Measurements from ENCODE around the gene TTYH1.
"Not testable (repeated sequence)": the region's sequence is repeated elsewhere in the genome, so short reads cannot be mapped to it uniquely, and the experiment has no call there.

The TTYH1 gene

DNA sequence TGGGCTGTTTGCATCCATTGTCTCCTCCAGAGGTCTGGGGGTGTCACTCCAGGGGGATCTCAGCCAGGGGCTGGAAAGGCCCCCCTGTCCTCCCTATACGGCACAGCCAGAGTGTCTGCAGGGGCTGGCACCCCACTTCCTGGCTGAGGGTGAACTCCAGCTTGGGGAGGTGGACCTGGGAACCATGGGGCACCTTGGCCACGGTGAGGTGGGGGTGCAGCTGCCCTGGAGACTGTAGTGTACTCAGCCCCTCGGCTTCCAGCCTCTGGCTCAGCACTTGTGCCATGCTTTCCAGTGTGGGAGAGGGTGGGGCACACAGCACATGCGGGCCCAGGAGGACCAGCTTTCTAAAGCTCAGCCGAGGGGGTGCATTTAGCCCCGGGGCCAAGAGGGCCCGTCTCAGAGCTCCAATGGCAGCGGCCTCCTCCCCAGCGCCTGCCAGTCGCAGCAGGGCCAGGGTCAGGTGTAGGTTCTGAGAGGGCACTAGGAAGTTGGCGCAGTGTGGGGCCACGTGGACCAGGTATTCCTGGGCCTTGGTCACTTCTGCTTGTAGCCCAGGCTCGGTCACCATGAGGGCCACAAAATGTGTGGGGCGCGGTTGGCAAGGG is 46.9 kb downstream of the TTYH1 start:
- peak overlapping the region; percentile 58; the same call in 1 of the 2 replicates for H3K4me3 ChIP-seq (ENCODE audit: low read length)
- TF ChIP-seq ZNF274 (IDR thresholded peaks at IDR 0.05; ENCODE audit: low read depth, low read length) = no peak

GRCh38 chr19:54462655-54463530 is 47.6 kb downstream of the TTYH1 start:
- peak overlapping the region; percentile 58; the same call in 1 of the 2 replicates for H3K4me3 ChIP-seq (ENCODE audit: low read length)
- no peak for TF ChIP-seq ZNF274 (IDR thresholded peaks at IDR 0.05; ENCODE audit: low read depth, low read length)

GRCh38 chr19:54463531-54464043 is 48.3 kb downstream of the TTYH1 start, which contains the start of gene LENG9:
TSS of gene LENG9 (minus strand) at chr19:54463778. CDS start at chr19:54463526, 252 bp downstream.
- no peak for TF ChIP-seq ZNF274 (IDR thresholded peaks at IDR 0.05; ENCODE audit: low read depth, low read length)

GRCh38 chr19:54464044-54464629 is 48.9 kb downstream of the TTYH1 start:
- TF ChIP-seq ZNF274 (IDR thresholded peaks at IDR 0.05; ENCODE audit: low read depth, low read length) = no peak
- H3K4me3 ChIP-seq (ENCODE audit: low read length) = peak overlapping the region; percentile 66

More at GRCh38 chr19:54463531-54464043, 48.3 kb downstream of the TTYH1 start, which contains the start of gene LENG9:
- H3K4me3 ChIP-seq (ENCODE audit: low read length) = peak within 1 kb of the TSS; percentile 66

DNA sequence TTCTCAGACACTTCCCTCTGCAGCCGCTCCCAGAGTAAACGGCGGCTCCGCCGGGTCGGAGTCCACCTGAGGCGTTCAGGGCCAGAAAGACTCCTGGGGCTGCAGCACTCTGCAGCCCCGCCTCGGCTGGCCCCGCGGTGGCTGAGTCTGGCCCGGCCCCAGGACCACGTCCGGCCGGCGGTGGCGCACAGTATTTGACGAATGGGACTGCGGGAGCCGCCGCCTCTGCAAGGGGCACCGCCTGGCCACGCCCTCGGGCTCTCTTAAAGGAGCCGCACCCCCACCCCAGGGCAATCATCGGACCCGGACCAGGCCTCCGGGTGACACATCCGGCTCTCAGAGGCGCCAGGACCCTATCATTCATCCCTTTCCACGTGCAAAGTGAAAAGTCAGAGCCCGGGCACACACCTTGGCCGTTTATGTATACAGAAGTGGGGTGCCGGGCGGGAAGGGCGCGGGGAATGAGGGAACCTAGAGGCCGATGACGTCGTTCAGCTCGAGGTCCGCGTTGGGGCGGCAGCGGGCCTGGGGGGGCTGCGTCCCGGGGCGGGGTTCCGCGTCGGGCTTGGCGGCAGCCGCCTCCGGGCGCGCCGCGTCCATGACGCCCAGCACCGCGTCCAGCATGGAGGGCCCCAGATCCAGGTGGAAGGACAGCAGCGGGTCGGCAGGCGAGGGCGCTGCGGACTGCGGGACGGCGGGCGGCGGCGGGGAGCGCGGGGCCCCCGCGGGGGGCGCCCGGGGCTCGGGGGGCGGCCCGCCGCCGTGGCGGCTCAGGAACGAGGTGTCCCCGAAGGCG is 49.6 kb downstream of the TTYH1 start:
- no peak for TF ChIP-seq ZNF274 (IDR thresholded peaks at IDR 0.05; ENCODE audit: low read depth, low read length)

GRCh38 chr19:54465426-54466109 is 50.3 kb downstream of the TTYH1 start:
- TF ChIP-seq ZNF274 (IDR thresholded peaks at IDR 0.05; ENCODE audit: low read depth, low read length) = no peak
- H3K4me3 ChIP-seq (ENCODE audit: low read length) = no peak overlapping the region

More for the DNA sequence above, 49.6 kb downstream of the TTYH1 start:
- H3K4me3 ChIP-seq (ENCODE audit: low read length) = peak overlapping the region; percentile 66

DNA sequence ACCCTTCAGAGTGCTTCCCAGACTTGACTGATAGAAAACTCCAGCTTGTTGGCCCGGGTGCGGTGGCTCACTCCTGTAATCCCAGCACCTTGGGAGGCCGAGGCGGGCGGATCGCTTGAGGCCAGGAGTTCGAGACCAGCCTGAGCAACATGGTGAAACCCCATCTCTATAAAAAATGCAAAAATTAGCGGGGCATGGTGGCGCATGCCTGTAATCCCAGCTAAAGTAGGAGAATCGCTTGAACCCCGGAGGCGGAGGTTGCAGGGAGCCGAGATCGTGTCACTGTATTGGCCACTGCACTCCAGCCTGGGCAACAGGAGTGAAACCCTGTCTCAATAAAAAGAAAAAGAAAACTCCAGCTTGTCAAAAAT is 50.8 kb downstream of the TTYH1 start:
- H3K4me3 ChIP-seq (ENCODE audit: low read length) = not testable (repeated sequence)

GRCh38 chr19:54469496-54469934 is 54.3 kb downstream of the TTYH1 start:
- no peak for TF ChIP-seq ZNF274 (IDR thresholded peaks at IDR 0.05; ENCODE audit: low read depth, low read length)
- H3K4me3 ChIP-seq (ENCODE audit: low read length) = no peak overlapping the region

- no peak overlapping the region for H3K4me3 ChIP-seq (ENCODE audit: low read length)
- no peak for TF ChIP-seq ZNF274 (IDR thresholded peaks at IDR 0.05; ENCODE audit: low read depth, low read length)
These were observed 55.1 kb downstream of the TTYH1 start for GRCh38 chr19:54470276-54470887.

GRCh38 chr19:54470991-54471782 is 55.9 kb downstream of the TTYH1 start:
- peak overlapping the region; percentile 8; the same call in 1 of the 2 replicates for H3K4me3 ChIP-seq (ENCODE audit: low read length)
- no peak for TF ChIP-seq ZNF274 (IDR thresholded peaks at IDR 0.05; ENCODE audit: low read depth, low read length)

DNA sequence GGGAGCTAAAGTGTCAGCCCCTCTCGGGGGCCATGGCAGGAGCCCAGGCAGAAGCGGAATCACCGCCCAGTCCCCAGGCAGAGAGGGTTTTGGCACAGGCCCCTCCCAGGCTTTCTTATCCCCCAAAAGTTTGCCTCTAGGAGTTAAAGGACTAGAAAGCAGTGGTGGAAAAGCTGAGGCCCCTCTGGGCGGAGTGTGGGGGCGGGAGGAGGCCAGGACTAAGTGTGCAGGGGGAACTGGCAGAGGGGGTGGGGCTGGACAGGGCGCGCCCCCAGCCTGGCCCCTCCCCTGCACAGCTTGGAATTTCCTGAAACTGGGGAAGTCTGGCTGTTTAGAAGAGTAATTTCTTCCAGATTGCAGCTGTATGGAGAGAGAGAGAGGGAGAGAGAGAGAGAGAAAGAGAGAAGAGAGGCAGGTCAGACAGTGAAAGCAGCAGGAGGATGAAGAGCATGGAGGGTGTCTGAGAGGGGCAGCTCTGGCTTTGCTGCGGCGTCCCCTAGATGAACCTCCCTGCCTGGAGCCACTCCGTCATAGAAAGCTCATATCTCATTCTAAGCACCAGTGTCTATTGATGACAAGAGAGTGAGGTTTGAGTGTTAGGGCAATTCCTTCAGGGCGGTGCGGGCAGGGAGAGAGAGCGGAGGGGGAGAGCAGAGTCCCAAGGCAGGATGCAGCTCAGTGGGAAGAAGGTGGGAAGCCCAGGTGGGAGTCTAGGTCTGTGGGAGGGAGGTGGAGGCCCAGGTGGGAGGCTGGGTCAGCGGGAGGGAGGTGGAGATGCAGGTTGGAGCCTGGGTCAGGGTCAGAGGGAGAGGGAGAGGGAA is 58.0 kb downstream of the TTYH1 start, which contains the start of gene CDC42EP5:
Gene CDC42EP5, minus strand, starts transcription at position 226 of the 821 bp plus-strand sequence. CDS start 7,749 bp downstream, outside the sequence.
- H3K4me3 ChIP-seq (ENCODE audit: low read length) = no peak within 1 kb of the TSS
- no peak for TF ChIP-seq ZNF274 (IDR thresholded peaks at IDR 0.05; ENCODE audit: low read depth, low read length)
